ENCODE measurements around the gene KAZALD1. TPM values are rescaled to one million over a fixed set of nuclear protein-coding genes. Genes with fewer than 3 reads are reported as not detected.
A peak's percentile ranks its signal among the peaks of the same experiment; 100 is the strongest.

The KAZALD1 gene
- total RNA-seq, 1 donor from 2014 or later: 2.0 TPM

GRCh38 chr10:101092881-101093354, 31.1 kb downstream of the KAZALD1 start:
- no peak overlapping the region for H3K4me3 ChIP-seq (ENCODE audit: low read depth, low read length)
- TF ChIP-seq, protein P1, sequence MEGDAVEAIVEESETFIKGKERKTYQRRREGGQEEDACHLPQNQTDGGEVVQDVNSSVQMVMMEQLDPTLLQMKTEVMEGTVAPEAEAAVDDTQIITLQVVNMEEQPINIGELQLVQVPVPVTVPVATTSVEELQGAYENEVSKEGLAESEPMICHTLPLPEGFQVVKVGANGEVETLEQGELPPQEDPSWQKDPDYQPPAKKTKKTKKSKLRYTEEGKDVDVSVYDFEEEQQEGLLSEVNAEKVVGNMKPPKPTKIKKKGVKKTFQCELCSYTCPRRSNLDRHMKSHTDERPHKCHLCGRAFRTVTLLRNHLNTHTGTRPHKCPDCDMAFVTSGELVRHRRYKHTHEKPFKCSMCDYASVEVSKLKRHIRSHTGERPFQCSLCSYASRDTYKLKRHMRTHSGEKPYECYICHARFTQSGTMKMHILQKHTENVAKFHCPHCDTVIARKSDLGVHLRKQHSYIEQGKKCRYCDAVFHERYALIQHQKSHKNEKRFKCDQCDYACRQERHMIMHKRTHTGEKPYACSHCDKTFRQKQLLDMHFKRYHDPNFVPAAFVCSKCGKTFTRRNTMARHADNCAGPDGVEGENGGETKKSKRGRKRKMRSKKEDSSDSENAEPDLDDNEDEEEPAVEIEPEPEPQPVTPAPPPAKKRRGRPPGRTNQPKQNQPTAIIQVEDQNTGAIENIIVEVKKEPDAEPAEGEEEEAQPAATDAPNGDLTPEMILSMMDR (IDR thresholded peaks at IDR 0.05; ENCODE audit: insufficient read depth, low read length, poor library complexity, severe bottlenecking): no peak
- H3K36me3 ChIP-seq (ENCODE audit: control insufficient read depth, insufficient read depth, low read length): no peaks in the 10 kb centered on the region
- no peak for DNase-seq (ENCODE audit: low read depth)
- H3K27me3 ChIP-seq (ENCODE audit: control insufficient read depth, insufficient read depth, low read length): peaks cover 82% of the 10 kb centered on the region

- DNase-seq (ENCODE audit: low read depth): no peak
- H3K27me3 ChIP-seq (ENCODE audit: control insufficient read depth, insufficient read depth, low read length): peaks cover 74% of the 10 kb centered on the region
- no peaks in the 10 kb centered on the region for H3K36me3 ChIP-seq (ENCODE audit: control insufficient read depth, insufficient read depth, low read length)
- no peak overlapping the region for H3K4me3 ChIP-seq (ENCODE audit: low read depth, low read length)
- TF ChIP-seq, protein P1 (IDR thresholded peaks at IDR 0.05; ENCODE audit: insufficient read depth, low read length, poor library complexity, severe bottlenecking): no peak
Observed at GRCh38 chr10:101094121-101094879, 32.5 kb downstream of the KAZALD1 start.

- H3K27me3 ChIP-seq (ENCODE audit: control insufficient read depth, insufficient read depth, low read length): peaks cover 71% of the 10 kb centered on the region
- TF ChIP-seq, protein P1 (IDR thresholded peaks at IDR 0.05; ENCODE audit: insufficient read depth, low read length, poor library complexity, severe bottlenecking): no peak
- no peak for DNase-seq (ENCODE audit: low read depth)
- no peak overlapping the region for H3K4me3 ChIP-seq (ENCODE audit: low read depth, low read length)
- no peaks in the 10 kb centered on the region for H3K36me3 ChIP-seq (ENCODE audit: control insufficient read depth, insufficient read depth, low read length)
Observed at GRCh38 chr10:101095004-101095403, 33.2 kb downstream of the KAZALD1 start.

- no peak for DNase-seq (ENCODE audit: low read depth)
- Histone ChIP-seq H3K36me3 (ENCODE audit: control insufficient read depth, insufficient read depth, low read length) (no peaks in the 10 kb centered on the region), H3K27me3 (ENCODE audit: control insufficient read depth, insufficient read depth, low read length) (peaks cover 72% of the 10 kb centered on the region), H3K4me3 (ENCODE audit: low read depth, low read length) (no peak overlapping the region)
- TF ChIP-seq, protein P1 (IDR thresholded peaks at IDR 0.05; ENCODE audit: insufficient read depth, low read length, poor library complexity, severe bottlenecking): peak; percentile 85
Observed at GRCh38 chr10:101095550-101096213, 33.9 kb downstream of the KAZALD1 start.

DNA sequence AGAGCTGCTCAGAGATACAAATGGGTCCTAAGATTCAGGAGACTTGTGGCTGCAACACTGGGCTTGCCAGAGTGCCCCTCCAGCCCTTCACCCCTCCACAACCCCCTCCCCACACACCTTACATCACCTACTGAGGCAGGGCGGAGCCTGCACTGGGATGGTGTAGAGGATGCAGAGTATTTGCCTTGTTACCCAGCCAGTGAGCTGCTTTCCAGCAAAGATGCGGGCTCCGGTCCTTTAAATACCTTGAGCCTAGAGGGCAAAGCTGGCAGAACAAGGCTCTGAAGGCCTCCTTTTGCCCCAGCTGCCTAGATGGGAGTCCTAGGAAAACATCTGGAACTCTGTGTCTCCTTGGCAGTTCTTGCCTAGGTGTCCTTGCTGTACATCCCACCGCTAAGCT, 34.6 kb downstream of the KAZALD1 start:
- TF ChIP-seq, protein P1 (IDR thresholded peaks at IDR 0.05; ENCODE audit: insufficient read depth, low read length, poor library complexity, severe bottlenecking): no peak
- no peak for DNase-seq (ENCODE audit: low read depth)
- peaks cover 68% of the 10 kb centered on the region for H3K27me3 ChIP-seq (ENCODE audit: control insufficient read depth, insufficient read depth, low read length)
- H3K4me3 ChIP-seq (ENCODE audit: low read depth, low read length): no peak overlapping the region
- no peaks in the 10 kb centered on the region for H3K36me3 ChIP-seq (ENCODE audit: control insufficient read depth, insufficient read depth, low read length)
